Fibroblast of the conjunctiva (primary cell): ENCODE data around the gene PDYN.

Experiments
- DNase-seq: peaks from one replicate; pipeline ENCODE4 v3.0.0-alpha.2; 2010; ENCODE audit warnings: low read depth

Gene PDYN

GRCh38 chr20:1951436-1952115 lies 42.3 kb downstream of the PDYN start:
- DNase-seq = no peak

- DNase-seq = no peak
Observed at GRCh38 chr20:1950836-1951235, 43.0 kb downstream of the PDYN start.

GRCh38 chr20:1949347-1950100 lies 44.3 kb downstream of the PDYN start:
- DNase-seq = no peak

GRCh38 chr20:1947535-1947846 lies 46.4 kb downstream of the PDYN start:
- DNase-seq = no peak

GRCh38 chr20:1946762-1947534 lies 46.9 kb downstream of the PDYN start:
- no peak for DNase-seq

GRCh38 chr20:1946442-1946761 lies 47.5 kb downstream of the PDYN start:
- DNase-seq = no peak

GRCh38 chr20:1945660-1946059 lies 48.2 kb downstream of the PDYN start:
- no peak for DNase-seq

- DNase-seq = peak; percentile 36
Observed at GRCh38 chr20:1945134-1945618, 48.7 kb downstream of the PDYN start.

- DNase-seq = no peak
Observed at GRCh38 chr20:1944345-1945091, 49.3 kb downstream of the PDYN start.

- peak; percentile 28 for DNase-seq
Observed at GRCh38 chr20:1943275-1944002, 50.4 kb downstream of the PDYN start.

GRCh38 chr20:1942486-1943274 lies 51.2 kb downstream of the PDYN start:
- DNase-seq = no peak

GRCh38 chr20:1942061-1942460 lies 51.8 kb downstream of the PDYN start:
- no peak for DNase-seq

GRCh38 chr20:1941226-1941625 lies 52.6 kb downstream of the PDYN start:
- no peak for DNase-seq

GRCh38 chr20:1940581-1940980 lies 53.3 kb downstream of the PDYN start:
- DNase-seq = no peak

GRCh38 chr20:1939270-1939595 lies 54.6 kb downstream of the PDYN start:
- DNase-seq = no peak

GRCh38 chr20:1938464-1939269 lies 55.2 kb downstream of the PDYN start:
- no peak for DNase-seq

GRCh38 chr20:1937316-1937976 lies 56.4 kb downstream of the PDYN start:
- no peak for DNase-seq

GRCh38 chr20:1935696-1936366 lies 58.0 kb downstream of the PDYN start:
- DNase-seq = no peak
